Esophagus (tissue), 2 donors: ENCODE measurements around the gene WSB1. TPM values are rescaled to one million over a fixed set of nuclear protein-coding genes. Genes with fewer than 3 reads are reported as not detected.
A peak's percentile ranks its signal among the peaks of the same experiment; 100 is the strongest.

Experiments used
- H3K27ac ChIP-seq, 2 donors: one replicate each; pipeline ENCODE4 v1.5.1; 2013; ENCODE audit warnings: low read depth in 2 of 2, mild to moderate bottlenecking in 2 of 2, inconsistent platforms in 1 of 2, low read length in 1 of 2, moderate library complexity in 1 of 2
- H3K27me3 ChIP-seq, 2 donors: one replicate each; pipeline ENCODE4 v1.6.1; 2013; ENCODE audit warnings: low read length in 2 of 2, control low read depth in 1 of 2, mild to moderate bottlenecking in 1 of 2; ENCODE audit not compliant: insufficient read depth in 2 of 2, control insufficient read depth in 1 of 2
- H3K36me3 ChIP-seq, 2 donors: one replicate each; pipeline ENCODE4 v1.6.1; 2013; ENCODE audit warnings: low read length in 1 of 2; ENCODE audit not compliant: control insufficient read depth in 2 of 2, insufficient read depth in 2 of 2
- H3K4me1 ChIP-seq, 2 donors: one replicate each; pipeline ENCODE4 v1.6.1; 2013; ENCODE audit warnings: low read length in 1 of 2; ENCODE audit not compliant: control insufficient read depth in 2 of 2, insufficient read depth in 2 of 2
- H3K4me3 ChIP-seq, 2 donors: one replicate each; pipeline ENCODE4 v1.5.1; 2013; ENCODE audit warnings: low read length in 2 of 2, mild to moderate bottlenecking in 2 of 2, low read depth in 1 of 2, moderate library complexity in 1 of 2
- H3K9me3 ChIP-seq, 2 donors: one replicate each; pipeline ENCODE4 v1.6.1; 2013; ENCODE audit warnings: mild to moderate bottlenecking in 2 of 2, low read depth in 1 of 2, low read length in 1 of 2, moderate library complexity in 1 of 2; ENCODE audit not compliant: control insufficient read depth in 2 of 2, insufficient read depth in 1 of 2
- WGBS, 2 donors: extraction: QIAGEN DNeasy Blood & Tissue Kit; methylation state at CpG; one replicate each; pipeline ENCODE4 v1.1.7; 2013; 5-methylcytosine and 5-hydroxymethylcytosine counted together
- polyA plus RNA-seq, 2 donors: library from polyadenylated mRNA; stranded (reverse); fragments of 200-250 nt; gene quantifications; one replicate each; pipeline ENCODE4 v1.2.3, GENCODE V29; 2013
- donor health status: healthy with polysubstance abuse.
- donor health status: Bipolar disorder and iron deficiency.

WSB1 gene
- polyA plus RNA-seq, 2 donors = 64.4 to 67.1 TPM

- no peaks in the 10 kb centered on the region for H3K9me3 ChIP-seq
- H3K27me3 ChIP-seq = no peaks in the 10 kb centered on the region
- H3K36me3 ChIP-seq = no peaks in the 10 kb centered on the region
- WGBS, 2 donors = 85 to 92% methylated on average over 7 of the region's 7 CpGs
- H3K4me1 ChIP-seq = no peaks in the 10 kb centered on the region
- peak overlapping the region in 1 of 2 donors; percentile 54 for H3K27ac ChIP-seq
- H3K4me3 ChIP-seq = no peak overlapping the region
Observed at GRCh38 chr17:27340575-27340974, 46.7 kb downstream of the WSB1 start.

- no peaks in the 10 kb centered on the region for H3K36me3 ChIP-seq
- no peak overlapping the region for H3K4me3 ChIP-seq
- H3K27ac ChIP-seq = peak overlapping the region in 1 of 2 donors; percentile 54
- WGBS, 2 donors = 36 to 48% methylated on average over 4 of the region's 4 CpGs
- no peaks in the 10 kb centered on the region for H3K27me3 ChIP-seq
- no peaks in the 10 kb centered on the region for H3K9me3 ChIP-seq
- no peaks in the 10 kb centered on the region for H3K4me1 ChIP-seq
Observed at GRCh38 chr17:27341041-27341471, 47.1 kb downstream of the WSB1 start.

- Histone ChIP-seq H3K27ac (no peak overlapping the region), H3K27me3 (no peaks in the 10 kb centered on the region), H3K4me1 (no peaks in the 10 kb centered on the region), H3K36me3 (no peaks in the 10 kb centered on the region), H3K9me3 (no peaks in the 10 kb centered on the region), H3K4me3 (no peak overlapping the region)
- WGBS, 2 donors = 87 to 90% methylated on average over 4 of the region's 4 CpGs
Observed at GRCh38 chr17:27342059-27342458, 48.1 kb downstream of the WSB1 start.

GRCh38 chr17:27343294-27343693 is 49.4 kb downstream of the WSB1 start:
- Histone ChIP-seq H3K4me3 (no peak overlapping the region), H3K9me3 (no peaks in the 10 kb centered on the region), H3K4me1 (no peaks in the 10 kb centered on the region), H3K27me3 (no peaks in the 10 kb centered on the region), H3K36me3 (no peaks in the 10 kb centered on the region), H3K27ac (no peak overlapping the region)
- WGBS, 2 donors = 68 to 71% methylated on average over 3 of the region's 3 CpGs

GRCh38 chr17:27343977-27344607 is 50.2 kb downstream of the WSB1 start:
- no peaks in the 10 kb centered on the region for H3K9me3 ChIP-seq
- no peaks in the 10 kb centered on the region for H3K4me1 ChIP-seq
- no peak overlapping the region for H3K4me3 ChIP-seq
- no peaks in the 10 kb centered on the region for H3K27me3 ChIP-seq
- no peaks in the 10 kb centered on the region for H3K36me3 ChIP-seq
- H3K27ac ChIP-seq = no peak overlapping the region
- 57 to 60% methylated on average over 3 of the region's 3 CpGs for WGBS, 2 donors

- 40 to 45% methylated on average over 17 of the region's 17 CpGs for WGBS, 2 donors
- no peaks in the 10 kb centered on the region for H3K9me3 ChIP-seq
- no peaks in the 10 kb centered on the region for H3K27me3 ChIP-seq
- H3K4me3 ChIP-seq = peak overlapping the region in 1 of 2 donors; percentile 12
- H3K27ac ChIP-seq = peak overlapping the region; percentile 61 to 76
- no peaks in the 10 kb centered on the region for H3K36me3 ChIP-seq
- peaks cover 0 to 3% of the 10 kb centered on the region in 2 donors for H3K4me1 ChIP-seq
Observed at GRCh38 chr17:27345141-27345904, 51.4 kb downstream of the WSB1 start.

GRCh38 chr17:27346228-27346899 is 52.5 kb downstream of the WSB1 start:
- H3K4me3 ChIP-seq = no peak overlapping the region
- H3K9me3 ChIP-seq = no peaks in the 10 kb centered on the region
- peaks cover 0 to 3% of the 10 kb centered on the region in 2 donors for H3K4me1 ChIP-seq
- H3K27ac ChIP-seq = no peak overlapping the region
- no peaks in the 10 kb centered on the region for H3K36me3 ChIP-seq
- WGBS, 2 donors = 89 to 90% methylated on average over 8 of the region's 8 CpGs
- H3K27me3 ChIP-seq = no peaks in the 10 kb centered on the region

GRCh38 chr17:27348196-27348595 is 54.3 kb downstream of the WSB1 start:
- H3K4me1 ChIP-seq = peaks cover 0 to 3% of the 10 kb centered on the region in 2 donors
- no peaks in the 10 kb centered on the region for H3K27me3 ChIP-seq
- no peak overlapping the region for H3K4me3 ChIP-seq
- H3K36me3 ChIP-seq = no peaks in the 10 kb centered on the region
- no peaks in the 10 kb centered on the region for H3K9me3 ChIP-seq
- H3K27ac ChIP-seq = no peak overlapping the region
- 75 to 81% methylated on average over 2 of the region's 2 CpGs for WGBS, 2 donors

GRCh38 chr17:27349540-27350021 is 55.7 kb downstream of the WSB1 start:
- H3K4me1 ChIP-seq = peaks cover 4 to 8% of the 10 kb centered on the region in 2 donors
- no peaks in the 10 kb centered on the region for H3K27me3 ChIP-seq
- H3K9me3 ChIP-seq = no peaks in the 10 kb centered on the region
- peak overlapping the region; percentile 91 to 93 for H3K27ac ChIP-seq
- H3K4me3 ChIP-seq = peak overlapping the region; percentile 37 to 42
- H3K36me3 ChIP-seq = no peaks in the 10 kb centered on the region
- WGBS, 2 donors = 55 to 61% methylated on average over 26 to 34 of the region's 34 CpGs
